SHP77 treated with DMSO at 0.1 percent for 48 hours (cell line): ENCODE measurements around the gene DIRAS1.

ENCODE experiments used
- DNase-seq: peaks from one replicate; lab custom pipeline; 2025; lab: John Stamatoyannopoulos, UW

DIRAS1 gene

GRCh38 chr19:2755448-2755705 is 34.2 kb upstream of the DIRAS1 start:
- no peak for DNase-seq

DNA sequence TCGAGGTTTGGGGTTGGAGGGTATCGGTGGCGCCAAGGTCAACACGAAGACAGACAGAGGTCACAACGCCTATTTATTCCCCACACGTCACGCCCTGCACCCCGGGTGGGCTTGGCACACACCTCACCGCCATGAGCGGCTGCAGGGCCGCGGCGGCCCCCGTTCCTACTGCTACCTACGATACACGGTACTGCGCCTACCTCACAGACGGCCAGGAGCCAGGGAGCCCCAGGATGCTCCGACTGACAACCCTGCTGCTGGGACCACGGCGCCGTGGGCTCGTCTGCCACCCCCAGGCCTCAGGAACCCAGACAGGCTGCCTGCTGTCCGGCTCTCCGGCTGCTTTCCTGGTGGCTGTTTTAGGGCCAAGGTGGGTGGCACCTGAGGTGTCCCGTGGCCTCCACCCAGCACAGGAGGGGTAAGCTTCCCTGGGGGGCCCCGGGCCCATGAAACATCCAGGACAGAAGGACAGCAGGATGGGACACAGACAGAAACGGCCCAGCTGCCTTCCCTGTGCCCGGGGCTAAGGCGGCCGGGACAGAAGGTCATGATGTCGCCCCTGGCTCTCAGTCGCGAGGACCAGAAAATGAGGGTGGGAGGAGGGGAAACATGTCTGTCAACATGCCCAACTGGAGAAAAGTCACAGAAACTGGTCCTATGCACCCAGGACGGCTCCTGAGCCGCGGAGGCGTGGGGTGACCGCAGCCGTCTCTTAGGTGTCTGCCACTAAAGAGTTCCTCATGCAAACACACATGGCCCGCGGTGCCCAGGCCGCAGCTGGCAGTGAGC is 33.7 kb upstream of the DIRAS1 start:
- DNase-seq, result no peak

GRCh38 chr19:2751438-2751830 is 30.3 kb upstream of the DIRAS1 start:
- no peak for DNase-seq

GRCh38 chr19:2750808-2751437 is 29.8 kb upstream of the DIRAS1 start:
- no peak for DNase-seq

DNA sequence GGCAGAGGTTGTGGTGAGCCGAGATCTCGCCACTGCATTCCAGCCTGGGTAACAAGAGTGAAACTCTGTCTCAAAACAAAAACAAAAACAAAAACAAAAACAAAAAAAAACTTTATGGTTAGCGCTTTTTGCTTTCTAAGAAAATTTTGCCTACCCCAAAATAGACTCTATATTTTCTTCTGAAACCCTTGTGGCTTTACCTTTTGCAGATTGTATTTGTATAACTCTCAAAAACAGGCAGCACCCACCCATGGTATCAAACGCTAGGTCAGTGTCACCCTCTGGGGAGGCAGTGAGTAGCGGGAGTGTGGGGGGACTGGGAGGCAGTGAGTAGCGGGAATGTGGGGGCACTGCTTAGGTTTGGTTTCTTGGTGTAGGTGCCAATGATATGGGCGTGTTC is 26.2 kb upstream of the DIRAS1 start:
- DNase-seq, result no peak

DNA sequence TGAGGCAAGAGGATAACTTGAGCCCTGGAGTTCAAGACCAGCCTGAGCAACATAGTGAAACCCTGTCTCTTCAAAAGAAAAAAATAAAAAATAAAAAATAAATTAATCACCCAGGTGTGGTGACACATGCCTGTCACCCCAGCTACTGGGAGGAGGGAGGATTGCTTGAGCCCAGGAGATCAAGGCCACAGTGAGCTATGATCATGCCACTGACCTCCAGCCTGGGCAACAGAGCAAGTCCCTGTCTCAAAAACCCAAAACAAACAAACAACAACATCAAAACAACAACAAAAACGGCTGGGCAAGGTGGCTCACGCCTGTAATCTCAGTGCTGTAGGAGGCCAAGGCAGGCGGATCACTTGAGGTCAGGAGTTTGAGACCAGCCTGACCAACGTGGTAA is 22.9 kb upstream of the DIRAS1 start:
- no peak for DNase-seq

- DNase-seq, result no peak
Measured at GRCh38 chr19:2743099-2743498, 21.9 kb upstream of the DIRAS1 start.

GRCh38 chr19:2740314-2740656 is 19.1 kb upstream of the DIRAS1 start:
- DNase-seq, result no peak

DNA sequence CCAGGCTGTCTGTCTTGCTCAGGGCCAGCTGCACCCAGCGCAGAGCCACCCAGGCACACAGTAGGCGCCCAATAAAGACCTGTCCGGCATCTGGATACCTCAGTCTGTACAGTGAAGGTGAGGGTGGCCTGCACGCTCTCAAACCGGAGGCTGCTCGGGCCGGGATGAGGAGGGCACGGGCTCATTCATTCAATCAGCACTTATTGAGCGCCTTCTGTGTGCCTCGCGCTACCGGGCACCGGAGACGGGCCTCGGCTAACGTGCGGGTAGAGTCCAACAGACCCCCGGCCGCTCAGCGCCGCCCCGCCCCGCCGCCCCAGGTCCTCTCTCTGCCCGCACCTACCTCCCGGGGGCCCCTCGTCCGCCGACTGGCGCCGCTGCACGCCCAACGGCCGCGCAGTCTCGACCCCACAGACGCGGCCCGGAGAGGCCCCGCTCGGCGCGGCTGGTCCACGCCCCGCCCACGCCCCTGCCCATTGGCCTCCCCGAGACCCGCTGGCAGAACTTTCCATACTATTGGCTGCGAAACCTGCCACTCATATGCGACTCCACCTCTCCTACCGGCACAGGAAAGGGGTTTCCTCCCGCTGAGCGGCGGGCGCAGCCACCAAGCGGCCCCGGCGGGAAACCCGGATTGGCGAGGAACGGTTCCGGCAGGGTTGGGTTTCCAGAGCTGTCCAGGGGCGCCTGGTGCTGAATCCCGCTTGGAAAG is 18.6 kb upstream of the DIRAS1 start, which contains the start of gene SLC39A3:
SLC39A3 (minus strand) TSS at position 416 of the 712 bp plus-strand sequence. CDS start 2,760 bp downstream, outside the sequence.
- DNase-seq, result peak; percentile 95

GRCh38 chr19:2736550-2737190 is 15.5 kb upstream of the DIRAS1 start:
- no peak for DNase-seq

DNA sequence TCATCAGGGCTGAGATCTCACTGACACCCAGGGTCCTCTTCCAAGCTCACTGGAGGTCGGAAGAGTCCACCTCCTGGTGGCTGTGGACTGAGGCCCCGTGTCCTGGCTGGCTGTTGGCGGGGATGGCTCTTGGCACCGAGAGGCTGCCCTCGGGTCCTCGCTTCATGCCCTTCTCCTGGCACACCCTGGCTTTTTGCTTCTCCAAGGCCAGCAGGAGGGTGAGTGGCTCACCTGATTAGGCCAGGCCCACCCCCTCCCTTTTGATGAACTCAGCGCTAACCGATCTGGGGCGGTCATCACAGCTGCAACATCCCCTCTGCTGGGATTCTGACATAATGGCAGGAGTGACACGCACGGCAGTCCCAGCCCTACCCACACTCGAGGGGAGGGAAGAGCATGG is 14.2 kb upstream of the DIRAS1 start:
- no peak for DNase-seq

- no peak for DNase-seq
Measured at GRCh38 chr19:2734589-2735288, 13.6 kb upstream of the DIRAS1 start.

DNA sequence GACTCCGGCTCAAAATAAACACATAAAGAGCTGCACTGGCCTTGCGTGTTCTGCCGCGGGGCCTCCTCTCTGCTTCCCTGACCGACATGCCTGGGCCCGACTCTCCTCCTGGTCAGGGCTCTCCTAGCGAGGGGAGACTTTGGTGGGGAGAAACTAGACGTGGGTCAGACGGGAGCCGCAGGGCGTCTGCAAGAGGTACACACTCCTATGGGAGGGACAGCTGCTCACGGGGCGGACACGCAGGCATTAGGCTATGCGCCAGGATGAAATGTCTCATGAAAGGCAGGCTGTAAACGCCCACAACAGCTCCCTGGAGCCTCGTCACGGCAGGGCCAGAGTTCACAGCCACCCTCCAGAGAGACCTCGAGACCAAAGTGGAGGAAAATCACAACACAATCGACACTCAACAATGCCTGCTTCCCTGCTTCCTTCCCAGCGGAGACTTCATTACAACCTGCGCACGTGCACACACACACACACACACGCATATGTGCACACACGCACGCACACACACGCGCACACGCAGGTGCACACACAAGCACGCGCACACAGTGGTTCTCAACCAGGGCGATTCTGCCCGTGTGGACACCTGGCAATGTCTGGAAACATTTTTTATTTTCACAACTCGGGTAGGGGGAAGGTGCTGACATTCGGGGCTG is 12.9 kb upstream of the DIRAS1 start:
- no peak for DNase-seq

DNA sequence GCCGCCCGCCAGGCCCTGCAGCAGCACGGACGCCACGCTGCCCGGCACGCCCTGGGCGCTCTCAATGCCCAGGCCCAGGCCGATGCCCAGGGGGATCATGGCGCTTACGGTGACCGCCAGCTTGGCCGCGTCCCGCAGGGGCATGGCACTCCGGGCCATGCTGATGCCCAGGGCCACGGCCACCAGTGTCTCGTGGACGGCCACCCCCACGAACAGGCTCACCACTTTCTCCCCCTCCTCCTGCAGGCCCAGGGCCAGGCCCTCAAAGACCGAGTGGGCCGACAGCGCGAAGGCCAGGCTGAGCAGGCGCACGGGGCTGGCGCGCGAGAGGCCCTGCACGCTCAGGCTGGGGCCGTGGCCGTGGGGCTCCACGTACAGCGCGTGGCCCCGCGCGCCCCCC is 11.7 kb upstream of the DIRAS1 start:
- DNase-seq, result no peak

DNA sequence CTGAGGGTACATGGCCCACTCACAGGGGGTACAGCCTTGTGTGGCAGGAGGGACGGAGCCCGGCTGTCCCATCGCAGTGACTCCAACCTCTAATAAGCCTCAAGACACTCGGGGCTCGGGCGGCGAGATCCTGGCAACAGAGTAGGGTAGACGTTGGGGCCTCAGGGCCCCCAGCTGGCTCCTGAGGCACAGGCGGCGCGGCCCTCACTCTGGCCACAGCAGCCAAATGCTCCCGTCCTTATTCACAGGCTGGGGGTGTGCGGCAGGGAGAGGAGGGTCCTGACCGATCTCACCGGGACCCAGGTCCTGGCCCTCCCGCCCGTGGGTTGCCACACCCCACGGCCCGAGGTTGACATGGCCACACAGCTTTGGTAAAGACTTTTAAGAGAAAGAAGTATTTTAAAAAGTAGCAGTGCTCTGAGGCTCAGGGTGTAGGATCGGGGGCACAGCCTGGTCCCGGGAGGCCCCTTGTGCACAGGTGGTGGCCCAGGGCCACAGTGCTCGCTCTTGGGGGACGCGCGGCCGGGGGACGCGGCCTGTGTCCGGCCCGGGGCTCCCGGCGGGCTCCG is 11.1 kb upstream of the DIRAS1 start:
- DNase-seq, result no peak

DNA sequence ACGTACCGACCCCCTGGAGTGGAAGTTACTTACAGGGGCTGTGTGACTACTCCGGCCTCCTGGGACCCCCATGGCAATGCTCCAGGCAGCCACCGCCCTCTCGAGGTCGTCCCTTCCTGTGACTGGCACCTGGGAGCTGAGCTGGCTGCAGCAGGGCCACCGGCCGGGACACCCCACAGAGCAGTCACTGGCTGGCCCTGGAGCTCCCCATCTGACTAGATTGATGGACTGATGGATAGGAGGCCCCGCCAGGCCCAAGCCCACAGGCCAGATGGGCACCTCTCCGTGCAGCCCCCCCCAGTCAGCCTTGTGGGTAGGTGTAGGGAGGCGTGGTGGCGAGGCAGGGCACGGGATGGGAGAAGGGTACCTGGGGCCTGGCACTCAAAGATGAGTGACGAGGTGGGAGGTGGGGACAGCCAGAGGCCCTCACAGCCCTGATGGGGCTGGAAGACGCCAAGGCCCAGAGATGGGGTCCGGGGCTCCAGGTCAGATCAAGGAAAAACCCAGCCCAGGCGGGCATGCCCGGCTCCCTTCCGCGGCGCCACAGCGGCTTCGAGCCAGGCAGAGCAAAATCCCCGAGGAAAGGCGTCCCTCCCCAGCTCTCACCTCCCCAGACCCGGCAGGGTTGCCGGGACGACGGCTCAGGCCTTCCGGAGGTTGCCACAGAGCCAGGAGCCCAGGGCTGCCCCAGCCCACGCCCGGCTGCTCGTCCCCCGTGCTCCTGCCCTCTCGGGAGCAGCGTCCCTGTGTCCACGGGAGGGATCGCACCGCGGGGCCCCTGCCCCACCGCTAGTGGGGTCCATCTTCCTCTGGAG is 10.2 kb upstream of the DIRAS1 start:
- no peak for DNase-seq

GRCh38 chr19:2729943-2730818 is 9.0 kb upstream of the DIRAS1 start:
- DNase-seq, result no peak

GRCh38 chr19:2728783-2729387 is 7.7 kb upstream of the DIRAS1 start:
- no peak for DNase-seq

DNA sequence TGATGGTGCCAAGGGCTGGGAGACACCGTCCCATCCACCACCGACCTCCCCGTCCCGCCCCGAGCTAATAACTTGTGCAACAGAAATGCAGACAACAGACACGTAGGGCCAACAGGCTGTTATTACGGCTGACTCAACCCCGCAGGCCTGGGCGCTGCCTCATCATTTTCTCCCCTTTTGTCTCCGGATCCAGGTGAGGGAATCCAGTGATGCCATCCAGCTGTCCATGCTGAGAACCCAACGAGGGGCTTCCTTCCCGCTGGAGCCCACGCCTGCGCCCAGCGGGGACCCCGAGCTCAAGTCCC is 6.4 kb upstream of the DIRAS1 start:
- no peak for DNase-seq
